Suprapubic skin (tissue), 4 donors: ENCODE data around the gene CPD. TPM values are rescaled to one million over a fixed set of nuclear protein-coding genes. Genes with fewer than 3 reads are reported as not detected.

Experiments used
- DNase-seq, 2 donors: peaks; one replicate each; pipeline ENCODE4 v3.0.0-alpha.2; 2019; ENCODE audit warnings: low spot score in 2 of 2
- H3K27ac ChIP-seq: fragments of 200-600 bp; sonication (generic); one replicate; pipeline ENCODE4 v1.5.1; 2019
- H3K27me3 ChIP-seq: fragments of 200-600 bp; sonication (generic); one replicate; pipeline ENCODE4 v1.5.1; 2019
- H3K36me3 ChIP-seq: fragments of 200-600 bp; sonication (generic); one replicate; pipeline ENCODE4 v1.5.1; 2019
- H3K4me1 ChIP-seq: fragments of 200-600 bp; sonication (generic); one replicate; pipeline ENCODE4 v1.5.1; 2019
- H3K4me3 ChIP-seq: fragments of 200-600 bp; sonication (generic); one replicate; pipeline ENCODE4 v1.5.1; 2019; ENCODE audit warnings: mild to moderate bottlenecking
- H3K9me3 ChIP-seq: fragments of 200-600 bp; sonication (generic); one replicate; pipeline ENCODE4 v1.5.1; 2019
- EP300 ChIP-seq: sonication (generic); formaldehyde crosslinking; IDR thresholded peaks from one replicate; pipeline ENCODE4 v1.6.1; 2017; ENCODE audit warnings: antibody characterized with exemption
- POLR2A ChIP-seq, 2 donors: fragments of 450-650 bp; IDR thresholded peaks; one replicate each; pipeline ENCODE4 v1.6.1; 2017; ENCODE audit warnings: antibody characterized with exemption in 2 of 2, mild to moderate bottlenecking in 2 of 2, moderate library complexity in 2 of 2
- POLR2AphosphoS5 ChIP-seq, 3 donors: sonication (generic); formaldehyde crosslinking; IDR thresholded peaks; one replicate each; pipeline ENCODE4 v1.6.1; 2017; ENCODE audit warnings: antibody characterized with exemption in 3 of 3
- WGBS: methylation state at CpG from one replicate; pipeline ENCODE4 v1.1.5; 2018; 5-methylcytosine and 5-hydroxymethylcytosine counted together
- total RNA-seq, 4 donors: library from RNA; depleted of rRNA; stranded (reverse); fragments of >200 nt; gene quantifications; one replicate each; pipeline ENCODE4 v1.1.0, GENCODE V29; 2016
- TF ChIP-seq, protein P1 (sequence below), 2 donors: fragments of 200-600 bp in 1 of 2; fragments of 450-650 bp in 1 of 2; sonication (generic) in 1 of 2; IDR thresholded peaks; one replicate each; pipeline ENCODE4 v1.5.1; 2016 to 2019; ENCODE audit warnings: antibody characterized with exemption in 2 of 2, mild to moderate bottlenecking in 1 of 2, moderate library complexity in 1 of 2

Gene CPD
- total RNA-seq, 4 donors from 2014 or later = 38.9 to 60.5 (median 49.4) TPM

DNA sequence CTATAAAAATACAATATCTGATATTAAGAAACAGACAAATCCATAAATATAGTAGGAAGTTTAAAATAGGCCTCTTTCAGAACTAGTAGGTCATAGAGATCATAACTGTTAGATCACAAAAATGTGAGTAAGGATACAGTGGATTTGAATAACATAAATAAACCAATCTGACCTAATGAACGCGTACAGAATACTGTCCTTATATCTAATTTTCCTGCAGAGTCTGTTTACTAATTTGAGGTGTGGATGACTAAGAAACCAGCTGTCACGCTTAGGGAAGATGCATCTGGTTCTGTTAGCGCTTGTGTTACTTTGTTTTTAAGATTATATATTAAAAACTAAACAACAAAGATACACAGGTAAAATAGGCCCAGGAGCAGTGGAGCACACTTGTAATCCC, 14.8 kb downstream of the CPD start:
- WGBS = 95% methylated on average over 4 of the region's 4 CpGs

DNA sequence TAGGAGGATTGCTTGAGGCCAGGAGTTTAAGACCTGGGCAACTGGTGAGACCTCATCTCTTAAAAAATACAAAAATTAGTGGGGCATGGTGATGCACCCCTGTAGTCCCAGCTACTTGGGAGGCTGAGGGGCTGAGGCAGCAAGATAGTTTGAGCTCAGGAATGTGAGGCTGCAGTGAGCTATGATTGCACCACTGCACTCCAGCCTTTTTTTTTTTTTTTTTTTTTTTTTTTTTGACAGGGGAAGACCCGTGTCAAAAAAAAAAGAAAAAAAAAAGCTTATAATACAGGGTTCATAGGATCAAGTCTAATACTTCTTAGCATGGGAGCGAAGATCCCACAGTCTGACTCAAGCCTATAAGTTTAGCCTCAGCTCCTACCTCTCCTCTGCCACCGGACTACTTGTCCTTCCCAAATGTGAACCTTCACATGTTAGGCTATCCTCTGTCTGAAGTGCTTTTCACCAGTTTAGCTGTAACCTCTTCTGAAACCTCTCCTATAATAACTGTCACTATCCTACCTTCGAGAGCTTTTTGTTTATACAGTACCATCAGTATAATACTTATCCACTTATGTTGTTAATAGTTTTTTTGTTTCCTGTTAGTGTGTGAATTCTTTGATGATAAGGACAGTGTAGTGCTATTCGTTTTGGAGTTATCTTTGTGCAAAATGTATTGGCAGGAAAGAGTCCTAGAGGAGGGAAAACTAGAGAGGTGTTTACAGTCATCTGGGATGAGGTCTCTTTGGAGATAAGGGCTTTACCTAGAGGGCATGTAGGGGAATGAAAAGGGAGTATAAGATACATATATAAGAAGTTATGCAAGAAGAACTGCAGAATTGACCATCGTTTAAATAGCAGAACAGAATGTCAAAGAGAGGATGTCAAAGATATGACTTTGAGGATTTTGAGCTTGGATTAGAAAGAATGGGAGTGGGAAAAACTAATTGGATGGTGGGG, 15.5 kb downstream of the CPD start:
- WGBS = 76% methylated on average over 6 of the region's 6 CpGs
- no peak overlapping the region for H3K27ac ChIP-seq
- TF ChIP-seq EP300 (no peak), POLR2A (IDR thresholded peaks at IDR 0.05) (no peak), POLR2AphosphoS5 (IDR thresholded peaks at IDR 0.05) (no peak)
- TF ChIP-seq, protein P1, sequence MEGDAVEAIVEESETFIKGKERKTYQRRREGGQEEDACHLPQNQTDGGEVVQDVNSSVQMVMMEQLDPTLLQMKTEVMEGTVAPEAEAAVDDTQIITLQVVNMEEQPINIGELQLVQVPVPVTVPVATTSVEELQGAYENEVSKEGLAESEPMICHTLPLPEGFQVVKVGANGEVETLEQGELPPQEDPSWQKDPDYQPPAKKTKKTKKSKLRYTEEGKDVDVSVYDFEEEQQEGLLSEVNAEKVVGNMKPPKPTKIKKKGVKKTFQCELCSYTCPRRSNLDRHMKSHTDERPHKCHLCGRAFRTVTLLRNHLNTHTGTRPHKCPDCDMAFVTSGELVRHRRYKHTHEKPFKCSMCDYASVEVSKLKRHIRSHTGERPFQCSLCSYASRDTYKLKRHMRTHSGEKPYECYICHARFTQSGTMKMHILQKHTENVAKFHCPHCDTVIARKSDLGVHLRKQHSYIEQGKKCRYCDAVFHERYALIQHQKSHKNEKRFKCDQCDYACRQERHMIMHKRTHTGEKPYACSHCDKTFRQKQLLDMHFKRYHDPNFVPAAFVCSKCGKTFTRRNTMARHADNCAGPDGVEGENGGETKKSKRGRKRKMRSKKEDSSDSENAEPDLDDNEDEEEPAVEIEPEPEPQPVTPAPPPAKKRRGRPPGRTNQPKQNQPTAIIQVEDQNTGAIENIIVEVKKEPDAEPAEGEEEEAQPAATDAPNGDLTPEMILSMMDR (IDR thresholded peaks at IDR 0.05) = no peak
- H3K4me3 ChIP-seq = no peak overlapping the region
- H3K4me1 ChIP-seq = no peaks in the 10 kb centered on the region
- H3K27me3 ChIP-seq = no peaks in the 10 kb centered on the region
- no peak for DNase-seq
- H3K36me3 ChIP-seq = peaks cover 5% of the 10 kb centered on the region
- H3K9me3 ChIP-seq = no peaks in the 10 kb centered on the region

More for the DNA sequence above, 14.8 kb downstream of the CPD start:
- H3K9me3 ChIP-seq = no peaks in the 10 kb centered on the region
- no peak overlapping the region for H3K4me3 ChIP-seq
- H3K27ac ChIP-seq = no peak overlapping the region
- H3K4me1 ChIP-seq = no peaks in the 10 kb centered on the region
- no peaks in the 10 kb centered on the region for H3K27me3 ChIP-seq
- H3K36me3 ChIP-seq = peaks cover 11% of the 10 kb centered on the region
- DNase-seq = no peak
- TF ChIP-seq EP300 (no peak), POLR2A (IDR thresholded peaks at IDR 0.05) (no peak), POLR2AphosphoS5 (IDR thresholded peaks at IDR 0.05) (no peak)
- TF ChIP-seq, protein P1 (IDR thresholded peaks at IDR 0.05) = no peak

DNA sequence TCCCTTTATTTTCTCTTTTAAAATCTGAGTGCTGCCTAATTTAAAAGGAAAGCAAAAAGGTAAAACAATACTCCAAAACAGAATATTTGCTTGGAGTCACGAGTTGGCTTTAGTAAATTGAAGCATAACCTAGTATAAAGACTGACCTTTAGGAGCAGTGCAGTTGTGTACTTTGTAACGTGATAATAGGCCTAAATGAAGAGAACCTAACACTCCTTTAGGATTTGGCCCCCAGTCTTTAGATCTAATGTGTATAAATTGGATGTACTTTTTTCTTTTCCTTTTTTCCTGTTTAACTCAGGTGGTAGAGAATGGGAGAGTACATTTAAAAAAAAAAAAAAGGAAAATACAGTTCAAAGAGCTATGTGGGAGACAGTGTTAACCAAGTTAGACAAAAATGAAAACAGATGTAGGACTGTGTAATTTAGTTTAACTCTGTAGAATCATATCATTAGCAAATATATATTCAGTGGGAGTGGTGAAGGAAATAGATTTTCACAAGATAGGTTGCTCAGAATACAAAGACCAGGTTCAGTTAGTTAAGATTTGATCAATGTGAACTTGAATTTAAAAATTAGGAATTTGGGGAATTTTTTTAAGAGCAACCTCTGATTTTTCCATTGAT, 16.8 kb downstream of the CPD start:
- Histone ChIP-seq H3K27ac (no peak overlapping the region), H3K4me1 (no peaks in the 10 kb centered on the region), H3K4me3 (no peak overlapping the region), H3K36me3 (no peaks in the 10 kb centered on the region), H3K9me3 (no peaks in the 10 kb centered on the region), H3K27me3 (no peaks in the 10 kb centered on the region)
- no peak for TF ChIP-seq EP300
- TF ChIP-seq POLR2A (IDR thresholded peaks at IDR 0.05) = no peak
- TF ChIP-seq, protein P1 (IDR thresholded peaks at IDR 0.05) = no peak
- TF ChIP-seq POLR2AphosphoS5 (IDR thresholded peaks at IDR 0.05) = no peak
- WGBS = 75% methylated on average over 2 of the region's 2 CpGs
- DNase-seq = no peak

DNA sequence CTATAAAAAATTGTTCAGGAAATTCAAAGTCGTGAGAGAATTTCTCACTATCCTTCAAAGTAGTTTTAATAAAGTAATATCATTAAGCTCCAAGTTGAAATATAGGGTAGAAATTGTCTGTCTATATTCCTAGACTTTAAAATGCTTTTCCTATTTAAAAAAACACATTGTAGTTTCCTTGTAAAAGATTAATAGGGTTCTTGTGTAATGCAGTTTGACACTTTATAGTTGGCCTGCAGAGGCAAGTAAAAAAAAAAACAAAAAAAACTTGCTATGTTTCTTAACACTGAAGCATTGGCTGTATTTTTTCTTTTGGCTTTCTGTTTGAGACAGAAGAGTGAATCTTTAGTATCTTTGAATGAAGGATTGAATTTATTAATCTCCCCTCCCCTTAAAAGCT, 17.4 kb downstream of the CPD start:
- TF ChIP-seq, protein P1 (IDR thresholded peaks at IDR 0.05) = no peak
- TF ChIP-seq POLR2AphosphoS5 (IDR thresholded peaks at IDR 0.05) = no peak
- TF ChIP-seq POLR2A (IDR thresholded peaks at IDR 0.05) = no peak
- no peak for TF ChIP-seq EP300
- no peaks in the 10 kb centered on the region for H3K4me1 ChIP-seq

DNA sequence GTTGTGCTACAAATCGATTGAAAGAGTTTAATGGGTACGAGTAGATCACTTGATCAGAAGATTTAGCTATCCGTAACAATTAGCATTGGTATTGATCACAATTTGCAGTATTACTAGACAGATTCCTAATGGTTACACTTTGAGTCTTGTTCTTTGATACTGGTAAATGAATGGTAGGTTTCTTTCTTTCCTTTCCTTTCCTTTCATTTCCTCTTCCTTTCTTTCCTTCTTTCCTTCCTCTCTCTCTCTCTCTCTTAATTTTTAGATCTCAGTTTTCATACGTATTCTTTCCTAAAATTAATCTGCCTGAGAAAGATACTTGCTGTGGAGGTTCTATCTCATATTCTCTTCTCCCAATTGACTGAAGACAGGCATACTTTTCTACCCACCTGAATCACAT, 17.9 kb downstream of the CPD start:
- no peaks in the 10 kb centered on the region for H3K4me1 ChIP-seq
- DNase-seq = no peak
- 90% methylated on average over 4 of the region's 4 CpGs for WGBS
- H3K27me3 ChIP-seq = no peaks in the 10 kb centered on the region
- no peak for TF ChIP-seq POLR2A (IDR thresholded peaks at IDR 0.05)
- no peak for TF ChIP-seq EP300
- TF ChIP-seq, protein P1 (IDR thresholded peaks at IDR 0.05) = no peak
- no peak for TF ChIP-seq POLR2AphosphoS5 (IDR thresholded peaks at IDR 0.05)
- no peak overlapping the region for H3K27ac ChIP-seq
- no peak overlapping the region for H3K4me3 ChIP-seq
- H3K9me3 ChIP-seq = no peaks in the 10 kb centered on the region
- H3K36me3 ChIP-seq = no peaks in the 10 kb centered on the region

More for the DNA sequence above, 17.4 kb downstream of the CPD start:
- WGBS = 93% methylated on average over 1 of the region's 1 CpG
- Histone ChIP-seq H3K9me3 (no peaks in the 10 kb centered on the region), H3K27me3 (no peaks in the 10 kb centered on the region), H3K4me3 (no peak overlapping the region), H3K27ac (no peak overlapping the region), H3K36me3 (no peaks in the 10 kb centered on the region)
- no peak for DNase-seq
